Ectodermal cell (in vitro differentiated cells): ENCODE measurements around the gene GRIN3B. TPM values are rescaled to one million over a fixed set of nuclear protein-coding genes. Genes with fewer than 3 reads are reported as not detected.

Experiments used
- H3K27ac ChIP-seq: 2 replicates; pipeline ENCODE4 v1.7.0; 2013; ENCODE audit warnings: mild to moderate bottlenecking, low read depth, low read length; ENCODE audit not compliant: insufficient read depth, poor library complexity, severe bottlenecking
- H3K27me3 ChIP-seq: 2 replicates; pipeline ENCODE4 v1.7.0; 2013; ENCODE audit warnings: mild to moderate bottlenecking, low read length; ENCODE audit not compliant: insufficient read depth, control insufficient read depth, poor library complexity, severe bottlenecking
- H3K36me3 ChIP-seq: one replicate; pipeline ENCODE4 v1.7.0; 2013; ENCODE audit warnings: low read length; ENCODE audit not compliant: control insufficient read depth, insufficient read depth
- H3K4me1 ChIP-seq: one replicate; pipeline ENCODE4 v1.7.0; 2013; ENCODE audit warnings: low read length; ENCODE audit not compliant: control insufficient read depth, insufficient read depth
- H3K4me3 ChIP-seq: 2 replicates; pipeline ENCODE4 v1.7.0; 2013; ENCODE audit warnings: low read depth, low read length, control low read depth; ENCODE audit not compliant: insufficient read depth
- H3K9me3 ChIP-seq: 2 replicates; pipeline ENCODE4 v1.7.0; 2013; ENCODE audit warnings: mild to moderate bottlenecking, low read length, moderate library complexity; ENCODE audit not compliant: control insufficient read depth
- WGBS, 2 experiments: methylation state at CpG; one replicate each; pipeline ENCODE4 v1.1.7; 2013; ENCODE audit warnings: missing lambda C conversion rate in 2 of 2; 5-methylcytosine and 5-hydroxymethylcytosine counted together
- polyA plus RNA-seq, 4 experiments: library from polyadenylated mRNA; stranded (reverse); fragments of 50-300 nt; gene quantifications; one replicate each; pipeline ENCODE4 v1.2.3, GENCODE V29; 2013

Gene GRIN3B, protein sequence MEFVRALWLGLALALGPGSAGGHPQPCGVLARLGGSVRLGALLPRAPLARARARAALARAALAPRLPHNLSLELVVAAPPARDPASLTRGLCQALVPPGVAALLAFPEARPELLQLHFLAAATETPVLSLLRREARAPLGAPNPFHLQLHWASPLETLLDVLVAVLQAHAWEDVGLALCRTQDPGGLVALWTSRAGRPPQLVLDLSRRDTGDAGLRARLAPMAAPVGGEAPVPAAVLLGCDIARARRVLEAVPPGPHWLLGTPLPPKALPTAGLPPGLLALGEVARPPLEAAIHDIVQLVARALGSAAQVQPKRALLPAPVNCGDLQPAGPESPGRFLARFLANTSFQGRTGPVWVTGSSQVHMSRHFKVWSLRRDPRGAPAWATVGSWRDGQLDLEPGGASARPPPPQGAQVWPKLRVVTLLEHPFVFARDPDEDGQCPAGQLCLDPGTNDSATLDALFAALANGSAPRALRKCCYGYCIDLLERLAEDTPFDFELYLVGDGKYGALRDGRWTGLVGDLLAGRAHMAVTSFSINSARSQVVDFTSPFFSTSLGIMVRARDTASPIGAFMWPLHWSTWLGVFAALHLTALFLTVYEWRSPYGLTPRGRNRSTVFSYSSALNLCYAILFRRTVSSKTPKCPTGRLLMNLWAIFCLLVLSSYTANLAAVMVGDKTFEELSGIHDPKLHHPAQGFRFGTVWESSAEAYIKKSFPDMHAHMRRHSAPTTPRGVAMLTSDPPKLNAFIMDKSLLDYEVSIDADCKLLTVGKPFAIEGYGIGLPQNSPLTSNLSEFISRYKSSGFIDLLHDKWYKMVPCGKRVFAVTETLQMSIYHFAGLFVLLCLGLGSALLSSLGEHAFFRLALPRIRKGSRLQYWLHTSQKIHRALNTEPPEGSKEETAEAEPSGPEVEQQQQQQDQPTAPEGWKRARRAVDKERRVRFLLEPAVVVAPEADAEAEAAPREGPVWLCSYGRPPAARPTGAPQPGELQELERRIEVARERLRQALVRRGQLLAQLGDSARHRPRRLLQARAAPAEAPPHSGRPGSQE
- 0.70 TPM for polyA plus RNA-seq (2013, experiment 1 of 4)
- polyA plus RNA-seq (2013, experiment 2 of 4), result 0.91 TPM
- polyA plus RNA-seq (2013, experiment 3 of 4), result 1.2 TPM
- 1.3 TPM for polyA plus RNA-seq (2013, experiment 4 of 4)

DNA sequence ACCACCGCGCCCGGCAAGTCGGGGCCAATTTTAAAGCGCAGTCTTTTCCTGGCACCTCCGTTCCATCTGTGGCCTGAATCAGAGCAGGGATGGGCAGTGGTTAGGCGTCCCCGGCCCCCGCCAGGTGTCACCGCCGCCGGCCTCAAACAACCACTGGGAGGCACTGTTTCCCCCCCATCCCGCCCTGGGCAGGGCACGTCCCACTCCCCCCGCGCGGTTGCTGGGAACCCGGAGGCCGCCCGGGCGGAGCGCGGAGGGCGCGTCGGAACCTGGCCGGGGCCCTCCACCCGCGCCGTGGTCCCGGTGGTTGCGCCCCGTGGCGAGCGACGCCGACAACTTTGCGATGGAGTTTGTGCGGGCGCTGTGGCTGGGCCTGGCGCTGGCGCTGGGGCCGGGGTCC, at the start of gene GRIN3B:
Gene GRIN3B (plus strand): TSS at position 325 of the 400 bp plus-strand sequence. CDS start 19 bp downstream, at position 344.
- no peaks in the 10 kb centered on the region for H3K36me3 ChIP-seq
- H3K4me1 ChIP-seq, result peaks cover 4% of the 10 kb centered on the region
- peak within 1 kb of the TSS; percentile 29 for H3K4me3 ChIP-seq
- H3K27me3 ChIP-seq, result peaks cover 71% of the 10 kb centered on the region
- H3K27ac ChIP-seq, result no peak within 1 kb of the TSS
- H3K9me3 ChIP-seq, result no peaks in the 10 kb centered on the region
- WGBS, 2 experiments, result 4 to 5% methylated on average over 43 of the region's 43 CpGs

GRCh38 chr19:952049-952679, 48.1 kb upstream of the GRIN3B start:
- H3K4me1 ChIP-seq, result peaks cover 42% of the 10 kb centered on the region
- 87 to 94% methylated on average over 14 of the region's 14 CpGs for WGBS, 2 experiments
- H3K4me3 ChIP-seq, result no peak overlapping the region

DNA sequence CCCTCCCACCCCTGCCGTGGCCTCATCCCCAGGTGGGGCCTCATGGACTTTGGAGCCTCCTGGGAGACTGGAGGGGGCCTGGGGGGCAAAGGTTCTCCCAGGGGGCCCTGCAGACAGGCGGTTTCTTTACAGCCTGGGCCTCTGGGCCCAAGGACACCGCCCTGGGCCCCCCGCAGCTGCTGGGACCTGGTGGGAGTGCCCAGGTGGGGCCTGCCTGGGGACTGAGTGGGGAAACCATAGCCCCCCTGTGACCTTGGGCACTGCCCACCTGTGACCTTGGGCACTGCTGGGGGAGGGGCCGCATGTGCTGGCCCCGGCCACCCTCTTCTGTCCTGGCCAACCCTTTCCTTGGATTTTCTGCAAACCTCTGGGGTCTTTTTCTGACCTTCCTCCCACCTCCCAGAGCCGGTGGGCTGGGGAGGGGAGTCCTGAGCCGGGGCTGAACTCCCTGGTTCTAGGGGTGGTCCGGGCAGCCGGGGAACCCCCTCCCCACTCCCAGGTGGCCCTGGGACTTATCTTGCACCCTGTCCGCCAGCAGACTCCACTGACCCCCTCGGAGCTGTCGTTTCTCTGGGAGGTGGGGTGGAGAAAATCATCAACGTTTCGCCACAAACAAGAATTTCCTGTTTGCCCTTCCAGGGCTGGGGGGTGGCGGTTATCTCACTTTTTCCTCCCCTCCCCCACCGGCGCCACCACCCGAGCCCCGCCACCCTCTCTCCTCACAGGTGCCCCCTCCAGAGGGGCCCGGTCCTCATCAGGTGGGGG, 47.4 kb upstream of the GRIN3B start:
- Histone ChIP-seq H3K4me1 (peaks cover 45% of the 10 kb centered on the region), H3K27ac (no peak overlapping the region), H3K27me3 (no peaks in the 10 kb centered on the region), H3K36me3 (peaks cover 3% of the 10 kb centered on the region), H3K4me3 (no peak overlapping the region), H3K9me3 (no peaks in the 10 kb centered on the region)
- 63 to 71% methylated on average over 20 to 21 of the region's 21 CpGs for WGBS, 2 experiments

More at GRCh38 chr19:952049-952679, 48.1 kb upstream of the GRIN3B start:
- no peak overlapping the region for H3K27ac ChIP-seq
- H3K36me3 ChIP-seq, result peaks cover 3% of the 10 kb centered on the region
- H3K27me3 ChIP-seq, result no peaks in the 10 kb centered on the region
- no peaks in the 10 kb centered on the region for H3K9me3 ChIP-seq

GRCh38 chr19:953445-954271, 46.6 kb upstream of the GRIN3B start:
- no peaks in the 10 kb centered on the region for H3K27me3 ChIP-seq
- no peak overlapping the region for H3K4me3 ChIP-seq
- H3K27ac ChIP-seq, result no peak overlapping the region
- no peaks in the 10 kb centered on the region for H3K9me3 ChIP-seq
- H3K36me3 ChIP-seq, result no peaks in the 10 kb centered on the region
- WGBS, 2 experiments, result 60 to 67% methylated on average over 31 to 33 of the region's 33 CpGs
- H3K4me1 ChIP-seq, result peaks cover 45% of the 10 kb centered on the region

DNA sequence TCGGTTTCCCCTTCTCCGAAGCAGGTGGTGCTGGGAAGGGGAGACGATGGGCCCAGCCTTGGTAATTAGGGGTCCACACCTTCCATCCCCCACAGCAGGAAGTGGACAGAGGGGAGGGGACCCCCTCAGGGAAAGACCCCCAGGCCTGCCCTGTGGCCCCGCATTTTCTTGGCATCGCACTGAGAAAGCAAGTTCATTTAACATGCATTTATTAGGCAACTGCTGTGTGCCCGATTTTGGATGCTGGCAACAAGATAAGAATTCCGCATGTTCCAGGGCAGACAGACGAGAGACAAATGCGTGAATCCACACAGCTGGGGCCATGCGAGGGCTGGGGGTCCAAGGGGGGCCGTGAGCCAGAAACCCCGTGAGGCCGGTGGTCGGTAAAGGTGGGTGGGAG, 45.9 kb upstream of the GRIN3B start:
- WGBS, 2 experiments, result 85 to 88% methylated on average over 14 of the region's 14 CpGs
- Histone ChIP-seq H3K4me3 (no peak overlapping the region), H3K36me3 (no peaks in the 10 kb centered on the region), H3K9me3 (no peaks in the 10 kb centered on the region), H3K27me3 (no peaks in the 10 kb centered on the region), H3K4me1 (peaks cover 45% of the 10 kb centered on the region), H3K27ac (no peak overlapping the region)

GRCh38 chr19:954672-955494, 45.3 kb upstream of the GRIN3B start:
- peak overlapping the region; percentile 63 for H3K27ac ChIP-seq
- WGBS, 2 experiments, result 72 to 73% methylated on average over 43 of the region's 43 CpGs
- H3K27me3 ChIP-seq, result no peaks in the 10 kb centered on the region
- no peaks in the 10 kb centered on the region for H3K9me3 ChIP-seq
- H3K4me1 ChIP-seq, result peaks cover 49% of the 10 kb centered on the region
- no peak overlapping the region for H3K4me3 ChIP-seq
- no peaks in the 10 kb centered on the region for H3K36me3 ChIP-seq

DNA sequence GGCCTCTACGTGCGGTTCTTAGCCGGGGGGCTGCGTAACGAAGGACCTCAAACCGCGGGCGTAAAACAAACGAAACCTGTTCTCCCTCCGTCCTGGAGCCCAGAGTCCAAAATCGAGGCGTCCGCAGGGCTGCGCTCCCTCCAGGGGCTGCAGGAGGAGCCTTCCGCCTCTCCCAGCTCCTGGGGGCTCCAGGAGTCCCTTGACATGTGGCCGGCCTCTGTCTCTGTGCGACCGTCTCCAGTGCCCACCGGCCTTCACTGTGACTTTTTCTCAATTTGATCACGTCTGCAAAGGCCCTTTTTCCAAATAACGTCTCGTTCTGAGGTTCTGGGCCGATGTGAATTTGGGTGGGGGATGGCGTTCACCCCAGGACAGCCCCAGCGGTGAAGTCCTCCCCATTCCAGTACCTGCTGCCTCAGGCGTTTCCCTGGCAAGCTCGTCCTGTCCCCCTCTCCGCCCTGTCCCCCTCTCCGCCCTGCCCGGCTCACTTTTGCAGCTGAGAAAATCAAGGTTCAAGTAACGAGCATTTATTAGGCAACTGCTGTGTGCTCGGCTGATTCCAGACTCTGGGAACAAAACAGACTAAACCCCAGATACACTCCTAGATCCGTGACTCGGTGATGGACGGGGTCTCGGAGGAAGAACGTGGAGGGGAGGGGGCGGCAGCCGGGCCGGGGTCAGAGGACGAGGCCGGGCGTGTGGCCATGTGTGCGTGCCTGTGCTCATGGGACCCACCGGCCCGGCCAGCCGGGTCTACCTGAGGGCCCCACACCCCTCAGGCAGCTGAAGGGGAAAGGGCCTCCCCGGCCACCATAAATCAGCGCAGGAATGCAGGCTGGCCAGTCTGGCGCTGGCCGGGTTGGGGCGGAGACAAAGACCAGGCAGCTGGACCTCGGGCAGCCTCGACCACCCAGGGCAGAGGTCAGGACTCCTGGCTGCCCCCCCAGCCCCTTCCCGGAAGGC, 44.1 kb upstream of the GRIN3B start:
- H3K4me3 ChIP-seq, result no peak overlapping the region
- no peaks in the 10 kb centered on the region for H3K36me3 ChIP-seq
- no peaks in the 10 kb centered on the region for H3K9me3 ChIP-seq
- H3K27me3 ChIP-seq, result no peaks in the 10 kb centered on the region
- H3K4me1 ChIP-seq, result peaks cover 59% of the 10 kb centered on the region
- peak overlapping the region; percentile 82 for H3K27ac ChIP-seq
- 67% methylated on average over 55 of the region's 55 CpGs for WGBS, 2 experiments
